ENCODE measurements around the gene ZFY.
"Not testable (repeated sequence)": the region's sequence is repeated elsewhere in the genome, so short reads cannot be mapped to it uniquely, and the experiment has no call there.

ZFY gene

DNA sequence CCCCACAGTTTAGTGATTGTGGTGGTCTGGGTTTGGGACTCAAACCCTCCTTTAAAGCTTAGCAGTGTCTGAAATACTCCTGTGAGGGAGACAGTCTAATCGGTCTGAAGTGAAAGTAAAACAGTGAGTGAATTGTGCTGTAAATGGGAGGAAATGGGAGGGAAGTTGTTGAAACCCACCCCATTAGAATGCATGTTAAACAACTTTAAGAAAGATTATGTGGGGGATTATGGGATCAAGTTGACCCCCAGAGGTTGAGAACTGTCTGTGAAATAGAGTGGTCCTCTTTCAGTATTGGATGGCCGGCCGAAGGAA, 68.3 kb downstream of the ZFY start:
- TF ChIP-seq, protein P1, sequence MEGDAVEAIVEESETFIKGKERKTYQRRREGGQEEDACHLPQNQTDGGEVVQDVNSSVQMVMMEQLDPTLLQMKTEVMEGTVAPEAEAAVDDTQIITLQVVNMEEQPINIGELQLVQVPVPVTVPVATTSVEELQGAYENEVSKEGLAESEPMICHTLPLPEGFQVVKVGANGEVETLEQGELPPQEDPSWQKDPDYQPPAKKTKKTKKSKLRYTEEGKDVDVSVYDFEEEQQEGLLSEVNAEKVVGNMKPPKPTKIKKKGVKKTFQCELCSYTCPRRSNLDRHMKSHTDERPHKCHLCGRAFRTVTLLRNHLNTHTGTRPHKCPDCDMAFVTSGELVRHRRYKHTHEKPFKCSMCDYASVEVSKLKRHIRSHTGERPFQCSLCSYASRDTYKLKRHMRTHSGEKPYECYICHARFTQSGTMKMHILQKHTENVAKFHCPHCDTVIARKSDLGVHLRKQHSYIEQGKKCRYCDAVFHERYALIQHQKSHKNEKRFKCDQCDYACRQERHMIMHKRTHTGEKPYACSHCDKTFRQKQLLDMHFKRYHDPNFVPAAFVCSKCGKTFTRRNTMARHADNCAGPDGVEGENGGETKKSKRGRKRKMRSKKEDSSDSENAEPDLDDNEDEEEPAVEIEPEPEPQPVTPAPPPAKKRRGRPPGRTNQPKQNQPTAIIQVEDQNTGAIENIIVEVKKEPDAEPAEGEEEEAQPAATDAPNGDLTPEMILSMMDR (IDR thresholded peaks at IDR 0.05; ENCODE audit: low read depth, low read length), result no peak
- no peak overlapping the region for H3K4me3 ChIP-seq (ENCODE audit: low read depth, low read length)

DNA sequence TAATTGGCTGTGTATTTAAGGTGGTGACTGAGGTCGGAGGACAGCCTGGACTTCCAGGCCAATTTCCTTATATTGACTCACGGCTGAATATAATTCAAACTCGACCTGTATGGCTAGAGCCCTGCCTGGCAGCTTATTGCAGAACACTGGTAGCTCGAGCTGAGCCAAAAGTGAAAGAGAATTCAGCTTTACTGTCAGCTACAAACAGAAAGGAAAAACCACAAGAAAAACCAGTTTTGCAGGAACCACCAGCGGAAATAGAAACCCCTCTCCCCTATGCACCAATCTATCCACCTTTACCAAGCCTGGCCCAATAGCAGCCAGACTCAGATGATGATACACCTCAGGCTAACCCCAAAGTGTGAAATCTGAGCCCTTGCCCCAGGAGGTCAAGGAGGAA, 68.7 kb downstream of the ZFY start:
- TF ChIP-seq, protein P1 (IDR thresholded peaks at IDR 0.05; ENCODE audit: low read depth, low read length), result no peak
- no peak overlapping the region for H3K4me3 ChIP-seq (ENCODE audit: low read depth, low read length)

DNA sequence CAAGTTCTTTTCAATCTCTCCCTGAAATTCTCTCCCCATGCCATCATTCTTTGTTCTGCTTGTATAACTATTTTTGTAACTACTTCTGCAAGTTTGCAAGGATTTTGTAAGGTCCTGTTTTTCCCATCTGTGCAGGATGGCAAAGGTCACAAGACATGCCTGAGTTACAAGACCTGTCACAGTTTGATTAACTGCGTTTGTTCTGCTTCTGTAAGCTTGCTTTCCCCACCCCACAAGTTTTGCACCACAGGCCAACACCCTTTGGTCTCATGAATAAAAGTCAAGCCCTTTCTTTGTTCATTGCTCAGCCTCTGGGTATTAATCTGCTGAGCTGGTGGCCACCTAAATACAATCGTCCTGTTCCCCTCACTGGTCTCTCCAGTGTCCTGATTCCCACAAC, 70.8 kb downstream of the ZFY start:
- H3K4me3 ChIP-seq (ENCODE audit: low read depth, low read length), result not testable (repeated sequence)

DNA sequence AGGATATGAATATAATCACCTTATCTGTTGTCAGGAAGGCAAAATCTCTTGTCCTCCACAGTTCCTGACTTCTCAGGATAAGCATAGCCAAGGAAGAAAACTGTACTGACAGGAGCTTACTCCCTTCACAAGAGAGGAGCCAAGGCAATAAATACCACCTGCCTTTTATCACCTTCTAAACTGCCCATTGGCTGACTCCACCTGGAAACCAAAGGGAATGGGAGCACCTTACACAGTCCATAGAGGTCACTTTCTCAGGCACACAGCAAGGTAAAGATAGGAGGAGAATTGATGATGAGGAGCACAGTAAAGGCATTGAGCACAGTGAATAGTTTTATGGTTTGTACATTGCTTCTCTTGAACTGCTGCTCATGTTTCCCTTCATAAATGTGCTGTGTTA, 72.8 kb downstream of the ZFY start:
- TF ChIP-seq, protein P1 (IDR thresholded peaks at IDR 0.05; ENCODE audit: low read depth, low read length), result no peak
- no peak overlapping the region for H3K4me3 ChIP-seq (ENCODE audit: low read depth, low read length)

DNA sequence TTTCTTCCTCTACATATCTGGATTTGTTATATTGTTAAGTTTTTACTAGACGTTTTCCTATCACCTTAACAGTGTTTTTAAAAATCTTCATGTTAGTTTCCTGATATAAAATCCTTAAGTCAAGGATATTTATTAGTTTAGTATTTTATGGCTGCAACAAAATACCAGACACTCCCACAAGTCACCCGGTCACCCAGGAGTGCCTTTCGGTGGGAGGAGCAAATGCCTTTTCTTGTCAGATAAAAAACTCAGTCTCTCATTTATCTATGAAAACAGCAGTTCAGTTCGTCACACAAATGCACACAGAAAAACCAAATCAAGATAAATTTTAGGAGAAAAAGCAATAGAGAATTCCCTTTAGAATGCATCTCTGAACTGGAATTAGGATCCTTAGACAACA, 77.0 kb downstream of the ZFY start:
- TF ChIP-seq, protein P1 (IDR thresholded peaks at IDR 0.05; ENCODE audit: low read depth, low read length), result no peak
- H3K4me3 ChIP-seq (ENCODE audit: low read depth, low read length), result no peak overlapping the region

DNA sequence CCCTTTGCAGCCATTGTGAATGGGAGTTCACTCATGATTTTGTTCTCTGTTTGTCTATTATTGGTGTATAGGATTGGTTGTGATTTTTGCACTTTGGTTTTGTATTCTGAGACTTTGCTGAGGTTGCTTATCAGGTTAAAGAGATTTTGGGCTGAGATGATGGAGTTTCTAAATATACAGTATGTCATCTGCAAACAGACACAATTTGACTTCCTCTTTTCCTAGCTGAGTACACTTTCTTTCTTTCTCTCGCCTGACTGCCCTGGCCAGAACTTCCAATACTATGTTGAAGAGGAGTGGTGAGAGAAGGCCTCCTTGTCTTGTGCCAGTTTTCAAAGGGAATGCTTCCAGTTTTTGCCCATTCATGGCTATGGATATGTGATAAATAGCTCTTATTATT, 81.4 kb downstream of the ZFY start:
- TF ChIP-seq, protein P1 (IDR thresholded peaks at IDR 0.05; ENCODE audit: low read depth, low read length), result no peak
- no peak overlapping the region for H3K4me3 ChIP-seq (ENCODE audit: low read depth, low read length)

DNA sequence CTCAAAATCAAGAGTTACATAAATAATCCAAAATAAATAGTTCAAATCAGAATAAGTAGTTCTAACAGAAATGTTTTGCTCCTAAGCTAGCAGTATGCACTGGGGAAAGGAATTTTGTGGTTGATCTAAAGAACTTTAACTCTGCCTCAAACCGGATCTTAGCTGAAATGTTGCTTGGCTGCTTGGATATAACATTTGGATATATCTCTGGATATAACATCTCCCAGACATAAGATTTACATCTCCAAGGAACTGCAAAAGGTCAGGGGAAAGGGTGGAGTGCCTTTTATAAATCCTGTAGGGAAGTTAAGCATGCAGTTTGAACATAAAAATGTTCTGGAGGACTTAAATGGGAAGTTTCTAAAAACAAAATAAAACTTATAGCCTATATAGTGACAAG, 83.4 kb downstream of the ZFY start:
- no peak overlapping the region for H3K4me3 ChIP-seq (ENCODE audit: low read depth, low read length)
- TF ChIP-seq, protein P1 (IDR thresholded peaks at IDR 0.05; ENCODE audit: low read depth, low read length), result no peak

DNA sequence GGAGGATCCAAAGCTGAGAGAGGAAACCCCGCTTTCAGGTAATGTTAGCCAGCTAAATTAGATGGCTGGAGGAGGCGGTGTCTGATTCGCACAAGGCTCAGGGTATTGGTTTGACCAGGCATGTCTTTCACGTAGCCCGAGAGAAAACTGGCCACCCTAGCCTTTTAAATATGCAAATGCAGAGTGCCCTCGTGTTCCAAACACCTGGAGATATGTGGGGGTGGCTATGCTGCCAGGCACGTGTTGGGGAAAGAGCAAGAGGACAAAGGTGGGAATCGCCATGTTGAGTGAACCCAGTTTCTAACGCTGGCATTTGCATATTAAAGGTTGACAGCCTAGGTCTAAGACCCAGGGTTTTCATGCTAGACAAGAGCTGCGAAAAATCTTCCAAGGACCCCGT, 84.4 kb downstream of the ZFY start:
- TF ChIP-seq, protein P1 (IDR thresholded peaks at IDR 0.05; ENCODE audit: low read depth, low read length), result no peak
- H3K4me3 ChIP-seq (ENCODE audit: low read depth, low read length), result no peak overlapping the region
